Measurements from ENCODE around the gene TATDN3.
"Not testable (repeated sequence)": the region's sequence is repeated elsewhere in the genome, so short reads cannot be mapped to it uniquely, and the experiment has no call there.

TATDN3 gene

DNA sequence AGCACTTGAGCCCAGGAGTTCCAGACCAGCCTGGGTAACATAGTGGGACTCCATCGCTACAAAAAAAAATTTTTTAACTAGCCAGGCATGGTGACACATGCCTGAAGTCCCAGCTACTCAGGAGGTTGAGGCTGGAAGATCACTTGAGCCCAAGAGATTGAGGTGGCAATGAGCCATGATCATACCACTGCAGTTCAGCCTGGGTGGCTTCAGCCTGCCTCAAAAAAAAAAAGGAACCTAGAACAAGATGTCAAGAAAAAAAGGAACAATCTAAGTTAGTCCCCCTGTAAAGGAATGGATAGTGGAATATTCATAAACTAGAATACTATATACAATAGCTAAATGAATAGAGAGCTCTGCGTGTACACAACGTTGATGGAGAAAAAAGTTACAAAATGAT, 14.5 kb upstream of the TATDN3 start:
- DNase-seq, result no peak

- not testable (repeated sequence) for DNase-seq
Measured at GRCh38 chr1:212779086-212779485, 12.6 kb upstream of the TATDN3 start.

- DNase-seq, result no peak
Measured at GRCh38 chr1:212780759-212781158, 10.9 kb upstream of the TATDN3 start.

GRCh38 chr1:212781225-212781624, 10.5 kb upstream of the TATDN3 start:
- no peak for DNase-seq

- DNase-seq, result peak in 1 of 2 donors; percentile 6
Measured at GRCh38 chr1:212782422-212783154, 9.1 kb upstream of the TATDN3 start.

DNA sequence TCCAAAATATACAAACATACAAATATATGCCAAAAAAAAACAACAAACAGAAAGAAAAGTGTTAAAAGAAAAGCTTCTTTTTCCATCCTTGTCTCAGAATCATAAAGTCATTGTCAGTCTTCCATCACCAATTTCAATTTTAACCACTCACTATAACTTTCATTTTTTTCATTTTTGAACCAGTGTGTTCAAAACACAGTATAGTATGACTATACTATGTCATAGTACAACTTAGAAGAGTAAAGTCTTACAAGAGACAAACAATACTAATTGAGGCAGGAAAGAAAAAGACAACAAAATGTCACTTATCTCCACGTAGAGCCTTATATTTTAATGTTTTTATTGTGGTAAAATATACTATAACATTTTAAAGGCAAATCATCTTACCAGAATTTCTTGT, 7.7 kb upstream of the TATDN3 start:
- DNase-seq, result no peak

- DNase-seq, result no peak
Measured at GRCh38 chr1:212785871-212786270, 5.8 kb upstream of the TATDN3 start.

DNA sequence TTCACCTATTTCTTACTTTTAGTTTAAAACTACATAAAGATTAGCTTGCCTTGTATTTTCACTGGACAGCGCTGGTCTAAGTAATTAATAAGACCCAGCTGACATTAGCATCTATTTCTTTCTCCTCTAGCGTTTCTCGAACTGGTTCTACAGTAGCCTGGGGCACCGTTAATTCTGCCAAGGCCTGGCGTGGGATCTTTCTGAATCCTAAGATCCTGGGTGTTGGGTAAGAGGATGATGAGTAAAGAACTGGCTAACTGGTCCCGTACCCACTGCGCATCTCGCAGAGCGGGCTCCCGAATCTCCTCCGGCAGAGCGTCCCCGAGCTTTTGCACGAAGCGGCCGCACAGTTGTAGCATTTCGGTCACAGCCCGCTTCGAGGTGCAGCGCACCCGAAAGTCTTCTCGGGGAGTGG, 426 bp upstream of the TATDN3 start:
- peak in 1 of 2 donors; percentile 58 for DNase-seq

DNA sequence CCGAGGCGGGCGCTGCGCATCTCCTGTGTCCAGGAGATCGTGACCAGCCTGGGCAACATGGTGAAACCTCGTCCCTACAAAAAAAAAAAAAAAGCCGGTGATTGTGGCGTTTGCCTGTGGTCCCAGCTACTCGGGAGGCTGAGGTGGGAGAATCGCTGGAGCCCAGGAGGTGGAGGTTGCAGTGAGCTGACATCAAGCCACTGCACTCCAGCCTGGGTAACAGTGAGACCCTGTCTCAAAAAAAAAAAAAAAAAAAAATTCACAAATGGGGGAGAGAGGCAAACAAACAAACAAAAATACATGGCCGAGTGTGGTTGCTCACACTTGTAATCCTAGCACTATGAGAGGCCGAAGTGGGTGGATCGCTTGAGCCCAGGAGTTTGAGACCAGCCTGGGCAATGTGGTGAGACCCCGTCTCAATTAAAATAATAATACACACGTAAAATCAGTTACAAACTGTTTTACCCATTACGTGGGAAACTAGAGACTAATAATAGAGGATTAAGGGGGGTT, 758 bp downstream of the TATDN3 start:
- DNase-seq, result no peak

DNA sequence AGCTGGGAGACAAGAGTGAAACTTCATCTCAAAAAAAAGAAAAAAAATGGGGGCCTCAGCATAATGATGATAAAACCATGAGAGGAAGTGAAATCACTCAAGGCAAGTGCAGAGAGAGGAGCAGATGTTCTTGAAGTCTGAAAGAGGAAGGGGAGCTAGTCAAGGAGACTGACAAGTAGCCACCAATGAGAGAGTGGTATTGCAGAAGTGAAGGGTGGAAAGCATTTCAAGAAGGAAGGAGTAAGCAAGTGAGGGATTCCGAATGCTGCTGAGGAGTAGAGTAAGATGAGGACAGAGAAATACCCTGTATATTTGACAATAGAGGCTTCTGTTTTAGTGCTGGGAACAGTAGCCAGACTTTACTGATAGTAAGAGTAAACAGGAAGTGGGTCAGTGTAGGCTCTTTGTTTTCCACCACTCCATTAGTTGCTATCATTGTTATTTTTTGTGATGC, 2.9 kb downstream of the TATDN3 start:
- peak in 1 of 2 donors; percentile 78 for DNase-seq

- DNase-seq, result no peak
Measured at GRCh38 chr1:212797681-212798080, 6.0 kb downstream of the TATDN3 start.

GRCh38 chr1:212805767-212806166, 14.1 kb downstream of the TATDN3 start:
- DNase-seq, result no peak

DNA sequence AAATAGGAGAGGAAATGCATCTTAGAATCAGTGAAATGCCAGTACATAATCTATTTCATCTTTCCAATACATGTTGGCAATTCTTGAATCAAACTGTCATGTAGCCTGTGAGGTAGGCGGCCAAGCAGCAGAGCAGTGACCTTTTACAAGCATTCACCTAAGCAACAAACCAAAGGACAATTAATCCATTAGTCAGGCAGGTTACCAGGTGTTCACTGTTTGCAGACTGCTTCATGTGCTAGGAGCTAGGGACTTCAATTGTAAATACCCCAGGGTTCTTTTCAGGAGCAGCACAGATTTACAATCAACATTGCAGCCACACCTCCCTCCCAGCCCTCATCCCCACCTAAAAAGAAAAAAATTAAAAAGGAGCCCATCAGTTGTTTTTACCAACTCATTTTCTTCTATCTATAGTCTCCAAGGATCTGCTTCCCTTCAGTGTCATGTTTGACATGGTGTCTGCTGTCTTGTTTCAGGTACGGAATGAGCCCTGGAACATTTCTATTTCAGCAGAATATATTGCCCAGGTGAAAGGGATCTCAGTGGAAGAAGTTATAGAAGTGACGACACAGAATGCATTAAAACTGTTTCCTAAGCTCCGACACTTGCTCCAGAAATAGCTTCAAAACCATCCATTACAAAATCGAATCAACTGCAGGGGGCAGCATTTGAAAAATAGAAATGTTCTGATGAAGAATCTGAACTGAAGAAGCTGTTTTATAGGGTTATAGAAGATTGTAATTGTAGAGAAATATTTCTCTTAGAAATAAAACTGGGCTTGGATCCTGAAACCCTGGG, 23.0 kb downstream of the TATDN3 start:
- DNase-seq, result peak in 1 of 2 donors; percentile 40

- no peak for DNase-seq
Measured at GRCh38 chr1:212816567-212817278, 25.0 kb downstream of the TATDN3 start.

DNA sequence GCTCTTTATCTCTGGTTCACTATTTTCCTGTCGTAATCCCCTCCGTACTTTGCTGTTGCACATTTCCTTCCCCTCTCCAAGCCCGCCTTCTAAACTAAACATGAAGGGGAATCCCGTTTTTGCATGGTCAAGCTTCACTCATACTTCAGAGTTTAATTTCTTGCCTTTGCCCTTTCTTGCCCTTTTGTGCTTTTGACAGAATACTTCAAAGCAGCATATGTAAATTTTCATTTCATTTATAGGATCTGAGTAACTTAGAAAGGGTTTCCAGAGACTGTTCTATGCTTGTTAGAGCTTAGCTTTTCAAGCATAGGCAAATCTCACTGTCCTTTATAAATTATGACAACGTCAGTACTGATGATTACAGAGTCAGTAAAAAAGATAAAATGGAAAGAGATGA, 28.0 kb downstream of the TATDN3 start:
- DNase-seq, result no peak

DNA sequence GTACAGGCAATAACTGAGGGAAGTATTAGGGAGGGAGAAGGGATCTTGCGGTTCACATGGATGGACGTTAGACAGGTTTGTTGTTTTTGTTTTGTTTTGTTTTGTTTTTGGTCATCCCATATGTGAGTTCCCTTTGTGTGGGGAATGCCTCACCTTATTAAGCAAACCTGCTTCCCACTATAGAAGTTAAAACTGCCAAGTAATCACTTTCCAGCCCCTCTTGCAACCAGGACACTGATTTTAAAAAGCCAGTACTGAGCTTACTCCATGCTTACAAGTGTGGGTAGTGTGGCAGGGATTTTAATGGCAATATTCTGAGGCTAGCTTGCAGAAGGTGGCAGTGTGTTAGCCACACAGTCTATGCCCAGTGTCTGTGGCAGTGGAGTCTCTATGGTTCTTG, 29.3 kb downstream of the TATDN3 start:
- DNase-seq, result no peak

DNA sequence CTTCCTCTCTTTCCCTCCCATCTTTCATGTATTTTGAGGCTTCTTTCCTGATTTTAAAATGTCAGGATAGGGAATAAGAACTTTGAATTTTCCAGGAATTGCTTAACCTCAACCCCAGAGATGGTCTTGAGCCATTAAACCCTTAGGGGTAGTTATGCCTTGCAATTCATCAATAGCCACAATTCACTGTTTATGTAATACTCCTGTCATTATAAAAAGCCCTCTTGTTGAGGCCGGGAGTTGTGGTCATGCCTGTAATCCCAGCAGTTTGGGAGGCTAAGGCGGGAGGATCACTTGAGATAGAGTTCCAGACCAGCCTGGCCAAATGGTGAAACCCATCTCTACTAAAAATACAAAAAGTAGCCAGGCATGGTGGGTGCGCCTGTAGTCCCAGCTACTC, 31.3 kb downstream of the TATDN3 start:
- DNase-seq, result no peak

GRCh38 chr1:212824201-212824600, 32.5 kb downstream of the TATDN3 start:
- DNase-seq, result no peak

DNA sequence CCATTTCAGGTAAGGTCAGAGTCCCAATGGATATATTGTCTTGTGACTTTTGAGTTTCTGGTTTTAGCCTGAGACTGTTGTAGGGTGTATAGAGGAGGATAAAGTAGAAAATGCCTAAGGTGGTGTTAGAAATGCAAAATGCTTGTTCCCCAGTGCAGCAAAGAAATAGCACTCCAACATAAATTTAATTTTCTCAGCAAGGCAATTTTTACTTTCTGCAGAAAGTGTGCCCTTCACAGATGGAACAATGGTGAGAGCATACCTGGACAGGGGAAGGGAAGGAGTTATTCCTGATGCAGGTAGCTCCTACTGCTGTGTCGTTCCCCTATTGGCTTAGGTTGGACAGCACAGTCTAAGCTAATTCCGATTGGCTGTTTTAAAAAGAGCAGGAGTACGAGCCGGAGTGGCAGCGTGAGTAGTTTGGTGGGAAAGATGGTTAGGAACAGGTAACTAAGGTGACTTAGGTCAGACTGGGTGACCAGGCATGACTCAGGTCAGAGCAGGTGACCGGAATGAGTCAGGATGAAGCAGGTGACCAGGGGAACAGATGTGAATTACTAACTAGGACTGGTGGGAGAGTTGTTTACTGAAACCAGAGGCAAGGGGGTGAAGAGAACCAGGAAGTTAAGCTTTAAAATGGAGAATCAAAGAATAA, 34.2 kb downstream of the TATDN3 start:
- DNase-seq, result no peak

DNA sequence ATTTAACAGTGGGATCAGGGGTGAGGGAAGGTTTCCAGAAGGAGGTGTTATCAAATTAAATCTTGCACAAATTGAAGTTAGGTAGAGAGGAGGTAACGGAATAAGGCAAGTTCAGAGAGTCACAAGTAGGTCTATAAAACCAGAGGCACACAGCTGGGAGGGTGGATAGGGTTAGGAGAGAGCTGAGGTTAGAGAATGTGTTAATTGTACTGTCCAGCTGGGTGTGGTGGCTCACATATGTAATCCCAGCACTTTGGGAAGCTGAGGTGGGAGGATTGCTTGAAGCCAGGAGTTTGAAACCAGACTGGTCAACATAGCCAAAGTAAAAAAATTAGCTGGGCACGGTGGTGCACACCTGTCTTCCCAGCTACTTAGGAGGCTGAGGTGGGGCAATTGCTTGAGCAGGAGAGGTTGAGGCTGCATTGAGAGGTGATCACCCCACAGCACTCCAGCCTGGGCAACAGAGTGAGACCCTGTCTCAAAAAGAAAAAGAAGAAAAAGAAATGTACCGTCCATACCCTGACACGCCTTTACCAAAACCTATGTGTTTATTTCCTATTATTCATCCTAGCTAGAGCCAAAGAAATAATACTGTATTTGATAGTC, 35.6 kb downstream of the TATDN3 start:
- no peak for DNase-seq

GRCh38 chr1:212827831-212828278, 36.2 kb downstream of the TATDN3 start:
- DNase-seq, result no peak

GRCh38 chr1:212828395-212828794, 36.7 kb downstream of the TATDN3 start:
- DNase-seq, result no peak

Data from hippocampal formation (tissue), 2 donors.